Measurements from ENCODE around the gene CACNA1I. TPM values are rescaled to one million over a fixed set of nuclear protein-coding genes. Genes with fewer than 3 reads are reported as not detected.

The CACNA1I gene
- total RNA-seq, 1 donor from 2014 or later: 0.07 TPM

DNA sequence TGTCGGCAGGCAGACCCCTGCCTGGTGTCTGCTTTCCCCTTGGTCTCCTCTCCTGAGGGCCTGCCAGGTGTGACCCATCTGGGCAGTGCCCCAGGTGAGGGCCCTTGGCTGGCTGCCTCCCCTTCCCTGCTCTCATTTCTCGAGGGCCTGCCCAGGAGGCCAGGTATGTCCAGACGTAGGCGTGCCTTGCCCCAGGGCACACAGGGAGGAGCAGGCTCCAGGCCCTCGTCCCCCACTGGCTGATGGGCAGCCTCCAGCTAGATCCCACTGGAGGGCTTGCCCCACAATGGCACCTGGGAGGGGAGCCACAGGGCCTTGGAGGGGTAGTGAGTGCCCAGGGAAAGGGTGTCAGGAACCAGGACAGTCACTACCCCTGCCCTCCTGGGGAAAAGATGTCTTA, 95.9 kb downstream of the CACNA1I start:
- DNase-seq (ENCODE audit: low read depth, low spot score): no peak
- peaks cover 3% of the 10 kb centered on the region for H3K36me3 Mint-ChIP-seq (ENCODE audit: low read depth)
- no peak overlapping the region for H3K4me3 Mint-ChIP-seq
- TF ChIP-seq, protein P1, sequence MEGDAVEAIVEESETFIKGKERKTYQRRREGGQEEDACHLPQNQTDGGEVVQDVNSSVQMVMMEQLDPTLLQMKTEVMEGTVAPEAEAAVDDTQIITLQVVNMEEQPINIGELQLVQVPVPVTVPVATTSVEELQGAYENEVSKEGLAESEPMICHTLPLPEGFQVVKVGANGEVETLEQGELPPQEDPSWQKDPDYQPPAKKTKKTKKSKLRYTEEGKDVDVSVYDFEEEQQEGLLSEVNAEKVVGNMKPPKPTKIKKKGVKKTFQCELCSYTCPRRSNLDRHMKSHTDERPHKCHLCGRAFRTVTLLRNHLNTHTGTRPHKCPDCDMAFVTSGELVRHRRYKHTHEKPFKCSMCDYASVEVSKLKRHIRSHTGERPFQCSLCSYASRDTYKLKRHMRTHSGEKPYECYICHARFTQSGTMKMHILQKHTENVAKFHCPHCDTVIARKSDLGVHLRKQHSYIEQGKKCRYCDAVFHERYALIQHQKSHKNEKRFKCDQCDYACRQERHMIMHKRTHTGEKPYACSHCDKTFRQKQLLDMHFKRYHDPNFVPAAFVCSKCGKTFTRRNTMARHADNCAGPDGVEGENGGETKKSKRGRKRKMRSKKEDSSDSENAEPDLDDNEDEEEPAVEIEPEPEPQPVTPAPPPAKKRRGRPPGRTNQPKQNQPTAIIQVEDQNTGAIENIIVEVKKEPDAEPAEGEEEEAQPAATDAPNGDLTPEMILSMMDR (conservative IDR thresholded peaks at IDR 0.05): no peak
- peaks cover 58% of the 10 kb centered on the region for H3K27me3 Mint-ChIP-seq (ENCODE audit: low read depth)
- H3K4me1 Mint-ChIP-seq: peaks cover 5% of the 10 kb centered on the region
- H3K9me3 Mint-ChIP-seq: peaks cover 5% of the 10 kb centered on the region
- no peak overlapping the region for H3K27ac Mint-ChIP-seq (ENCODE audit: unreplicated experiment)

DNA sequence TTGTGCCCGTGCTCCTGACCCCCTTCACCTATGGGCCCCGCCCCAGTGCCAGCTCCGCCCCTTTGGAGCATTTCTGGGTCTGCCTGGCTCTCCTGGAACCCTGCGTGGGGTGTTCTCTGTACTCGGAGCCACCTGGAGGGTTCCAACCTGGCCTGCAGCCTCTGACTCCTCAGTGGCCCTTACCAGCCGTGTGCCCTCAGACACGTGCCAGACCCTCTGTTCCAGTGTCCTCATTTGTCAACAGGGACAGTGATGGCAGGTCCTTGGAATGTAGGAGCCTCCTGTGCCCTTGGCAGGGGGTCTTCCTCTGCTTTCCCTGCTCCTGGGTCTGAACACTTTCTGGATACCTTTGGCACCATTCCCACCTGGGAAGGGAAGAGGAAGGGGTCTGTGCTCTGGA, 96.4 kb downstream of the CACNA1I start:
- Mint-ChIP-seq H3K27ac (ENCODE audit: unreplicated experiment) (no peak overlapping the region), H3K9me3 (peaks cover 8% of the 10 kb centered on the region), H3K4me1 (peaks cover 5% of the 10 kb centered on the region), H3K4me3 (no peak overlapping the region), H3K36me3 (ENCODE audit: low read depth) (peaks cover 3% of the 10 kb centered on the region), H3K27me3 (ENCODE audit: low read depth) (peaks cover 54% of the 10 kb centered on the region)
- DNase-seq (ENCODE audit: low read depth, low spot score): no peak
- TF ChIP-seq, protein P1 (conservative IDR thresholded peaks at IDR 0.05): no peak

DNA sequence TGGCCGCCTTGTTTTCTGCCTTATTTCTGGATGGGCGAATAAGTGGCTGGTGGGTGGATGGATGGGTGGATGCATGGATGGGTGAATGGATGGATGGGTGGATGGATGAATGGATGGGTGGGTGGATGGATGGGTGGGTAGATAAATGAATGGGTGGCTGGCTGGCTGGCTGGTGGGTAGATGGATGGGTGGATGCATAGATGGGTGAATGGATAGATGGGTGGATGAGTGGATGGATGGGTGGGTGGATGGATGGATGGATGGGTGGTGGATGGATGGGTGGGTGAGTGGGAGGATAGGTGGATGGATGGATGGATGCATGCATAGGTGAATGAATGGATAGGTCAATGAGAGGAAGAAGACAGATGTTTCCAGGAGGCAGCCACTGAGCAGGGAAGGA, 98.9 kb downstream of the CACNA1I start:
- H3K36me3 Mint-ChIP-seq (ENCODE audit: low read depth): peaks cover 3% of the 10 kb centered on the region
- TF ChIP-seq, protein P1 (conservative IDR thresholded peaks at IDR 0.05): no peak
- no peak for DNase-seq (ENCODE audit: low read depth, low spot score)
- no peak overlapping the region for H3K4me3 Mint-ChIP-seq
- peaks cover under 1% of the 10 kb centered on the region for H3K4me1 Mint-ChIP-seq
- H3K9me3 Mint-ChIP-seq: peaks cover 10% of the 10 kb centered on the region
- peaks cover 41% of the 10 kb centered on the region for H3K27me3 Mint-ChIP-seq (ENCODE audit: low read depth)
- no peak overlapping the region for H3K27ac Mint-ChIP-seq (ENCODE audit: unreplicated experiment)

DNA sequence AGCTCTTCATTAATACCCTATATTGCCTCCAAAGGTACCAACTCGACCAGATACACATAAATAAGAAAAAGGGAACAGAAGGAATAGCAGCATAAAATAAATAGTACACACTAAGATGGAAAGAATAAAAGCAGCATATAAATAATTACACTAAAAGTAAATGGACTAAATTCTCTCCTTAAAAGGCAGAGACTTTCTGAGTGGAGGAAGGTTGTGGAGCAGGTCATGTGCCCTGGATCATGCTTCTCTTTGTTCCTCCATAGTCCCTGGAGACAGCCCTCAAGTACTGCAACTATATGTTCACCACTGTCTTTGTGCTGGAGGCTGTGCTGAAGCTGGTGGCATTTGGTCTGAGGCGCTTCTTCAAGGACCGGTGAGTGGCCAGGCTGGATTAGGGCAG, 101.4 kb downstream of the CACNA1I start:
- peaks cover 30% of the 10 kb centered on the region for H3K27me3 Mint-ChIP-seq (ENCODE audit: low read depth)
- no peak overlapping the region for H3K4me3 Mint-ChIP-seq
- H3K9me3 Mint-ChIP-seq: peaks cover 10% of the 10 kb centered on the region
- TF ChIP-seq, protein P1 (conservative IDR thresholded peaks at IDR 0.05): no peak
- H3K27ac Mint-ChIP-seq (ENCODE audit: unreplicated experiment): no peak overlapping the region
- no peak for DNase-seq (ENCODE audit: low read depth, low spot score)
- peaks cover 3% of the 10 kb centered on the region for H3K36me3 Mint-ChIP-seq (ENCODE audit: low read depth)
- peaks cover 5% of the 10 kb centered on the region for H3K4me1 Mint-ChIP-seq

DNA sequence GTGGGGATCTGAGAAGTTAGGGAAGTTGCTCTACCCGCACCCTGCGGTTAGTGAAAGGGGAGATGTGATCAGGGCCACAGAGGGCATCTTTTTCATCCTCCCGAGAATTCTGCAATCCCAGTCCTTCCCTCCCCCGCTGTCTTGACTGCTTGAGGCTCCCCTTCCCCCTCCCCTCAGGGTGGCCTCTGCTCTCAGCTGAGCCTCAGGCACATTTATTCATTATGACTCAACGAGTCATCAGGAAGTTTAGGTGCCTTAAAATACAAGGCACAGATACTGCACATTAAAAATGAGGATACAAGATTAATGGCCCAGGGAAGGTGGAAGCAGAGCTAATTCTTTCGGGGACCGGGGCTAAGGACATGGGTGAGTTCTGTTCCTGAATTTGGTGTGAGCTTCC, 104.0 kb downstream of the CACNA1I start:
- Mint-ChIP-seq H3K4me3 (no peak overlapping the region), H3K27ac (ENCODE audit: unreplicated experiment) (no peak overlapping the region), H3K27me3 (ENCODE audit: low read depth) (peaks cover 15% of the 10 kb centered on the region), H3K36me3 (ENCODE audit: low read depth) (peaks cover 3% of the 10 kb centered on the region), H3K9me3 (peaks cover 10% of the 10 kb centered on the region), H3K4me1 (peaks cover 5% of the 10 kb centered on the region)
- no peak for DNase-seq (ENCODE audit: low read depth, low spot score)
- TF ChIP-seq, protein P1 (conservative IDR thresholded peaks at IDR 0.05): no peak

DNA sequence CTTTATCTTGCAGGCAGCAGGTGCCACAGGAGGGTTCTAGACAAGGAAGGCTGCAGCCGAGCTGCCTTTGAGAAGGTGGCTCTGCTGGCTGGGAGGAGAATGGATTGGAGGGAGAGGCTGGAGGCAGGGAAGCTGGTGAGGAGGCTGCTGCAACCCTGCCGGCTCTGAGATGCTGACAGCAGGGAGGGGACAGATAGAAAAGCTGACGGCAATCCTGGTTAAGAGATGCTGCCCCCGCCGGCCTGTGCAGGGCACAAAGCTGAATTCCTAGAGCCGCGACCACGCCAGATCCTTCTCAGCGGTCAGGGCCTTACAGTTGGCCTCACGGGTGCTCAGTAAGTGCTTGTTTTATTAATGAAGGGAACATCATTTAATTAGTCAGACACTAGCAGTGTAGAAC, 105.4 kb downstream of the CACNA1I start:
- peaks cover 10% of the 10 kb centered on the region for H3K9me3 Mint-ChIP-seq
- TF ChIP-seq, protein P1 (conservative IDR thresholded peaks at IDR 0.05): no peak
- peaks cover 10% of the 10 kb centered on the region for H3K27me3 Mint-ChIP-seq (ENCODE audit: low read depth)
- H3K36me3 Mint-ChIP-seq (ENCODE audit: low read depth): peaks cover 3% of the 10 kb centered on the region
- H3K27ac Mint-ChIP-seq (ENCODE audit: unreplicated experiment): no peak overlapping the region
- H3K4me1 Mint-ChIP-seq: peaks cover 5% of the 10 kb centered on the region
- DNase-seq (ENCODE audit: low read depth, low spot score): no peak
- H3K4me3 Mint-ChIP-seq: no peak overlapping the region
